Stimulated activated naive CD4-positive, alpha-beta T cell treated with Interleukin-2 at 50 U/mL for 16 hours (primary cell): Measurements from ENCODE around the gene ASS1.

ENCODE experiments used
- DNase-seq: peaks from one replicate; lab custom pipeline; 2025; lab: John Stamatoyannopoulos, UW

Gene ASS1

DNA sequence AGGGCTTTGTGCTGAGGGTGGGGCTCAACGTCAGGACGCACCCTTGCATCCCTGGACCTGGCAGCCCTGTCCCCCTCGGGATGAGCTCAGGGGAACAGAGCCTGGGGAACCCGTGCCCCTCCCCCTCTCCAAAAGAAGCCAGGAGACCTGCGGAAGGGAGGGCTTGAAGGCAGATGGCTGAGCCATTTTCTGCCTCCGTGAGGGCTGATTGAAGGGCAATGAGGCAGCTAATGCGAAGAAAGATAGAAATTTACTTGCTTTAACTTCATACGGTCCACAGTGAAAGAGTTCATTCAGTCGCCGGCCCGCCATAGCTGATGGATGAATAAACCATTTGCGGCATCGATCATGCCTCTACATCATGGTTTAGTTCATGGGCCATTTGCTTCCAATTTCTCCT lies 28.8 kb downstream of the ASS1 start:
- no peak for DNase-seq

- no peak for DNase-seq
These were observed 29.3 kb downstream of the ASS1 start for GRCh38 chr9:130474106-130474505.

DNA sequence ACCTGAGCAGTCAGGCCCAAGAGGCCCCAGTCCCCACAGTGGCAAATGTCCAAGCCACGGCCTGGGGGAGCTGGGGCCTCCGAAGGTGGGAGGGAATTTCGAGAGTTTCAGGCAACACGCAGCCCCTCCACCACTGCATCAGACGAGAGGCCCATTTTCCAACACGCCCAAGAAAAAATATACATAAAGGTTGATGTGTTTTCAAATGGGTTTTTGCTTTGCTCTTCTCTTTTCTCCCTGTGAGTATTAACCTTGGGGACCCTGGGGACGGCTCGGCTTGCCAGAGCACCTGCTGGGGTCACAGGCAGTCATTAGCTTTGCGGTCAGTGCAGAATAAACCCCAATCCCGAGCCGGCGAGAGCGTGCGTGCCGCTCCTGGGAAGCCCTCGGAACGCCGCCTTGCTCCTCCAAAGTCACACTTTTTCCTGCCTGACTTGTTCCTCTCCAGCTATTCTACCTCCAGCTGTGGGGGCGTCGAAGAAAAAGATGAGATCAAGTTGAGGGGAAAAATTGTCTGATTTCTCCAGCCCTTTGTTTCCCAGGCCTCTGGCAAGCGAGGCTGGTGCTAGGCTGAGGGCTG lies 31.5 kb downstream of the ASS1 start:
- DNase-seq: no peak

GRCh38 chr9:130477564-130477963 lies 32.8 kb downstream of the ASS1 start:
- DNase-seq: no peak

DNA sequence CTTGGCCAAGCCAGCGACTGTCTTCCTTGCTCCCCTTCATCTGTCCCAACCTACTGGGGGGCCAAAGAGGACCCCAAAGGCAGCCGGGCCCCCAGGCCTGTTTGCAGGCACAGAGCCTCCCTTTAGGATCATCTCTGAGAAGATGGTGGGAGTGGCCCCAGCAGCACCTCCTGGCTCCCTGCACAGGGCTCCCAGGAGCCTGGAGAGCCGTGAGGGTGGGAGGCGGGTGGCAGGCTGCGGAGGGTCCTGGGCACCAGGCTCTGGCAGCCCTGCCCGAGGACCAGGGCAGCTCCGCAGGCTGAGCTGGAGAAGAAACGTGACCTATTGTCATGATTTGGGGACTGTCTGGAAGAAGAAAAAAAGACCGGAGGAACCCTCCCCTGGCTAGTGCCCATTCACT lies 33.4 kb downstream of the ASS1 start:
- no peak for DNase-seq

- no peak for DNase-seq
These were observed 34.2 kb downstream of the ASS1 start for GRCh38 chr9:130478736-130479575.

- DNase-seq: no peak
These were observed 34.8 kb downstream of the ASS1 start for GRCh38 chr9:130479587-130479986.

- no peak for DNase-seq
These were observed 35.9 kb downstream of the ASS1 start for GRCh38 chr9:130480673-130481072.

GRCh38 chr9:130482463-130482862 lies 37.7 kb downstream of the ASS1 start:
- no peak for DNase-seq

DNA sequence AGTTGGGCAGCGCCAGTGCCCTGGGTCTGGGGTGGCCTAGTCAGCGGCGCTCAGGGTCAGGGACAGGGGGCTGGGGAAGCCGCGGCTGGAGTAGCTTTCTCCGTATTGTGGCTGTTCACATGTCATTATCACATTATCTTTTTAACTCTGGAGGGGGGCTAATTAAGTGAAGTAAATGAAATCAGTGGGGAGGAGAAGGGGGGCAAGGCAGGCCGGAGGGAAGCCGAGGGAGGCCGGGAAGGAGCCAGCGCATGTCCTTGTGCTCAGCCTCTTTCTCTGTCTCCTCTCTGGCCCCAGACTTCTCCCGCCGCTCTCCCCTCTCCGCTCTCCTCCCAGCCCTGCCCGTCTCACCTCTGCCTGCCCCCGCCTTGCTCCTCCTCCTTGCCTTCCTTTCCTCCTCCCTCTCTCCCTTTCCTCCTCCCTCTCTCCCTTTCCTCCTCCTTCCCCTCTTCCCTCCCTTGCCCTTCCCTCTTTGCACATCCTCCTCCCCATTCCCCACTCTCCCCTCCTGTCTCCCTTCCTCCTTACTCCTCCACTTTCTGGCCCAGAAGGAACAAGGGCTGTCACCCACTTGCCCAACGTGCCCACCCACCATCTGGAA lies 38.7 kb downstream of the ASS1 start:
- DNase-seq: no peak

GRCh38 chr9:130484362-130485072 lies 39.8 kb downstream of the ASS1 start:
- no peak for DNase-seq

DNA sequence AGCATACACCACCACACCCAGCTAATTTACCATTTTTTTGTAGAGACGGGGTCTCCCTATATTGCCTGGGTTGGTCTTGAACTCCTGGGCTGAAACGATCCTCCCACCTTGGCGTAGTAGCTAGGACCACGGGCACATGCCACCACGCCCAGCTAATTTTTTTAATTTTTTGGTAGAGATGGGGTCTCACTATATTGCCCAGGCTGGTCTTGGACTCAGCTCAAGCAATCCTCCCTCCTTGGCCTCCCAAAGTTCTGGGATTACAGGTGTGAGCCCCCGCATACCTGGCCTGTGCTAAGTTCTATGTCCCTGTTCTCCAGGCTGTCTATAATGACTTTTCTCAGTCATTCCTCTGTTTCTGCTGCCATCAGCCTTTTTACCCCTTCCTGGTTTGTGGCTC lies 41.3 kb downstream of the ASS1 start:
- DNase-seq: no peak

- no peak for DNase-seq
These were observed 42.7 kb downstream of the ASS1 start for GRCh38 chr9:130487500-130487899.

DNA sequence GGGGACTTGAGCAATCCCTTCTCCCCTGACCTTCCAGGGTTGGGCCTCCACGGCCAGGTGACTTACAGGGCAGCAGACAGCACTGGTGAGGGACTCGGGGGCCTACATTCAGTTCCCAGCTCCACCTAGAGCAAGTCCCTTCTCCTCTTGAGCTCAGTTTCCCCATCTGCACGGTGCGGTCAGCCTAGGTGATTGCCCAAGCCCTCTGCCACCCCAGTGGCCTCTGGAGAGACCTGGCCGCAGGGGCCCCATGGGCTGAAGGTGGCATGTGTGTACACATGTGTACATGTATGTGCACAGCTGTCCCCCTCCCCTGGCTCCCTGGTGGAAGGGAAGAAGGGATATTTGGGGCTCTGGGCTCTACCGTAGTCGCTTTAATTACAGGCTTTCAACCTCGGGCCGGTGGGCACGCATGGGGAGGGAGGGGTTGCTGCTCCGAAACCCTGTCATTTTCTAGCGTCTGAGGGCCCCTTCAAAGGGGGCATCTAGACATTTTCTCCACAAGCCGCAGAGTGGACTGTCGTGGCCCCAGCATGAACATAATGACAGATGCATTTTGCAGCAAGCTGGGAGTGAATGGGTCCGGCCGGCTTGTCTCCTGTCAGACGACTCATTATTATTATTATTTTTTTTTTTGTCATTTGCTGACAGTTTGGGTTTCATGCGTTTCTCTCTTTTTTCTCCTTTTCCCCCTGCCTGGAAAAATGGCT lies 44.0 kb downstream of the ASS1 start:
- no peak for DNase-seq

DNA sequence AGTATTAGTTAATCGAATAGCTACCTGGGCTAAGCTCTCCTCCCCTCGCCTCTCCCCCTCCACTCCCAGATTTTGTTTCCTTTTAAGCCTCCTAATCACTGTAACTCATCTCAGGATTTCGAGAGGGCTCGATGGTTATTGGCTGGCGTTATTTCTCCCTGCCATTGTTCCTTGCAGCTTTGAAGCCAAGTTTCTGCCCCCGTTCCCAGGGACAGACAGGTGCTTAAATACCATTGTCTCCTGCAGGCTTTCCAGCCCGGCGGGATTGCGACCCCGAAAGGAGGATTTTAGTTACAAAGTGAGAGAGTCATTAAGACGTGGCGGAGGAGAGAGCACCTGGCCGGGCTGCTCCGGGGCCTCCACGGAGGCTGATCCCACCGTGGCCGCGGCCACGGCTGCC lies 46.2 kb downstream of the ASS1 start:
- no peak for DNase-seq

DNA sequence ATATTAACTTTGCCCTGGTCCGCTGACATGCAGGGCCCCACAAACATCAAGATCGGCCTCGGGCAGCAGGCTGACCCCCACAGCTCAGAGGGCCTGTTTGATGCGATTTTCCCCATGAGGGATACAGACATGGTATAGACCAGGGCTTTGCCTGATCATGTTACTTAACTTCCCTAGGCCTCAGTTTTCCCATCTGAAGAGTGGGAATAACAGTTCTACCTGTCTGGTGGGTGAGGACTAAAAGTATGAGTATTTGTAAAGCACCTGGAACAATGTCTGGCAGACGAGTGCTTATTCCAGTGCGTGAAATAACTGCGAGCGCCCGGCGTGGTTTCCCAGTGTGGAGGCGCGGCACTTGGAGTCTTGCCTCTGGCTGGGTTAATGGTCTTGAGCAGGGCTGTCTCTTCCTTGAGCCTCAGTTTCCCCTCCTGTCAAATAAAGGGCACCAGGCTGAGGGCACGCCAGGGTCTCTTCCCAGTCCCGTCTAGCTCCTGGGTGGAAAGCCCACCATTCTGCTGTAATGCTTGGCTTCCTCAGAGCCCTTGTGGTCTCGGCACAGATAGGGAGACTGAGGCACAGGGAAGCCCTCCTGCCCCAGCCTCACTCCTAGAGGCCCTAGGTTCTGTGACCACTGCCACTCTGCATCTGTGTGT lies 47.2 kb downstream of the ASS1 start:
- DNase-seq: no peak

- no peak for DNase-seq
These were observed 48.3 kb downstream of the ASS1 start for GRCh38 chr9:130493021-130493420.

- no peak for DNase-seq
These were observed 48.7 kb downstream of the ASS1 start for GRCh38 chr9:130493476-130493875.

DNA sequence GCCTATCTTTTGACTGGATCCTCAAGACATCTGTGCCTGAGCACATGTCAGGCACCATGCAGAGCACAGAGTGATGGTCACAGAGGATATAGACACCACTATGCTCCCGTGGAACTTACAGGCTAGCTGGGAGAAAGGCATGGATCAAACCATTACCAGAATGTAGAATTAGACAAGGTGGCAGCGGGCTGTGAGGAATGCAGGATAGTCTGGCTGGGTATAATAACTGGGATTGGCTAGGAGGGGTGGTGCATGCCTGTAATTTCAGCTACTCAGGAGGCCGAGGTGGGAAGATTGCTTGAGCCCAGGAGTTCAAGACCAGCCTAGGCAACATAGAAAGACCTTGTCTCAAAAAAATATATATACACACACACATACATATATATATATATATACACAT lies 50.3 kb downstream of the ASS1 start:
- no peak for DNase-seq

GRCh38 chr9:130497139-130497538 lies 52.4 kb downstream of the ASS1 start:
- DNase-seq: no peak

- no peak for DNase-seq
These were observed 53.6 kb downstream of the ASS1 start for GRCh38 chr9:130498298-130498917.
